GM12891 (cell line): ENCODE data around the gene KCNK16.

Experiments used
- PAX5 ChIP-seq: IDR thresholded peaks from 2 replicates; pipeline ENCODE4 v1.6.1; 2011; ENCODE audit warnings: low read length, moderate library complexity, mild to moderate bottlenecking; ENCODE audit not compliant: insufficient read depth, severe bottlenecking
- POLR2A ChIP-seq: IDR thresholded peaks from 2 replicates; pipeline ENCODE4 v1.6.1; 2011; ENCODE audit warnings: low read depth, low read length, control low read depth
- POLR2AphosphoS5 ChIP-seq: IDR thresholded peaks from 2 replicates; pipeline ENCODE4 v1.6.1; 2011; ENCODE audit warnings: low read depth, low read length, control low read depth
- POU2F2 ChIP-seq: IDR thresholded peaks from 2 replicates; pipeline ENCODE4 v1.6.1; 2011; ENCODE audit warnings: low read depth, mild to moderate bottlenecking, control low read depth, low read length, moderate library complexity
- SPI1 ChIP-seq: IDR thresholded peaks from 2 replicates; pipeline ENCODE4 v1.6.1; 2011; ENCODE audit warnings: low read depth, low read length, control low read depth
- TAF1 ChIP-seq: IDR thresholded peaks from 2 replicates; pipeline ENCODE4 v1.6.1; 2011; ENCODE audit warnings: low read depth, low read length, control low read depth

GRCh38 chr6:39348740-39349139 lies 26.2 kb upstream of the KCNK16 start:
- no peak for TF ChIP-seq POLR2AphosphoS5
- no peak for TF ChIP-seq POLR2A
- TF ChIP-seq TAF1 = no peak
- TF ChIP-seq SPI1 = no peak
- no peak for TF ChIP-seq POU2F2
- TF ChIP-seq PAX5 = no peak
